GM18517 (cell line): ENCODE data around the gene ROR1.

Source experiments
- ATAC-seq: cut with Tn5 transposase; IDR thresholded peaks from one replicate; pipeline ENCODE4 v1.9.1; 2021; ENCODE audit warnings: mild to moderate bottlenecking, moderate library complexity; ENCODE audit not compliant: unreplicated experiment

Gene ROR1

GRCh38 chr1:64000021-64000420, 226.2 kb downstream of the ROR1 start:
- ATAC-seq, result no peak

- no peak for ATAC-seq
Measured at GRCh38 chr1:64001038-64001437, 227.2 kb downstream of the ROR1 start.

- ATAC-seq, result no peak
Measured at GRCh38 chr1:64004451-64005025, 230.7 kb downstream of the ROR1 start.

GRCh38 chr1:64005801-64006200, 232.0 kb downstream of the ROR1 start:
- no peak for ATAC-seq

- ATAC-seq, result no peak
Measured at GRCh38 chr1:64006276-64007051, 232.6 kb downstream of the ROR1 start.

- no peak for ATAC-seq
Measured at GRCh38 chr1:64010316-64010715, 236.5 kb downstream of the ROR1 start.

GRCh38 chr1:64013395-64013794, 239.6 kb downstream of the ROR1 start:
- ATAC-seq, result no peak

- peak; percentile 56 for ATAC-seq
Measured at GRCh38 chr1:64019818-64020217, 246.0 kb downstream of the ROR1 start.

GRCh38 chr1:64021066-64021465, 247.2 kb downstream of the ROR1 start:
- no peak for ATAC-seq

GRCh38 chr1:64025051-64025450, 251.2 kb downstream of the ROR1 start:
- no peak for ATAC-seq

GRCh38 chr1:64029037-64029436, 255.2 kb downstream of the ROR1 start:
- no peak for ATAC-seq

GRCh38 chr1:64030411-64030810, 256.6 kb downstream of the ROR1 start:
- ATAC-seq, result no peak

GRCh38 chr1:64031236-64031635, 257.4 kb downstream of the ROR1 start:
- ATAC-seq, result no peak

- ATAC-seq, result no peak
Measured at GRCh38 chr1:64033667-64034220, 259.9 kb downstream of the ROR1 start.

- ATAC-seq, result no peak
Measured at GRCh38 chr1:64036549-64036948, 262.7 kb downstream of the ROR1 start.

GRCh38 chr1:64038119-64038518, 264.3 kb downstream of the ROR1 start:
- no peak for ATAC-seq

- no peak for ATAC-seq
Measured at GRCh38 chr1:64038965-64039364, 265.1 kb downstream of the ROR1 start.

GRCh38 chr1:64039390-64039926, 265.6 kb downstream of the ROR1 start:
- ATAC-seq, result no peak

- no peak for ATAC-seq
Measured at GRCh38 chr1:64041371-64042131, 267.7 kb downstream of the ROR1 start.

GRCh38 chr1:64042331-64043100, 268.7 kb downstream of the ROR1 start:
- no peak for ATAC-seq

- ATAC-seq, result no peak
Measured at GRCh38 chr1:64043288-64043687, 269.5 kb downstream of the ROR1 start.
